Neutrophil (primary cell): Measurements from ENCODE around the gene TRIM15.

Experiments
- H3K27ac ChIP-seq: fragments of 200-600 bp; sonication (generic); 2 replicates; pipeline ENCODE4 v1.5.1; 2016; ENCODE audit warnings: mild to moderate bottlenecking, moderate library complexity
- H3K27me3 ChIP-seq: fragments of 200-600 bp; sonication (generic); 2 replicates; pipeline ENCODE4 v1.6.0; 2016; ENCODE audit warnings: mild to moderate bottlenecking
- H3K36me3 ChIP-seq: fragments of 200-600 bp; sonication (generic); 2 replicates; pipeline ENCODE4 v1.5.1; 2017
- H3K4me1 ChIP-seq, 2 experiments: fragments of 200-600 bp in 1 of 2; sonication (generic) in 1 of 2; 1 replicate in 1 of 2; 2 replicates in 1 of 2; pipeline versions ENCODE4 v1.5.1 to v1.6.1; 2013 to 2016; ENCODE audit warnings: low read depth in 1 of 2, low read length in 1 of 2, mild to moderate bottlenecking in 1 of 2, moderate library complexity in 1 of 2; ENCODE audit not compliant: control insufficient read depth in 1 of 2, insufficient read depth in 1 of 2
- H3K4me3 ChIP-seq, 2 experiments: fragments of 200-600 bp in 1 of 2; sonication (generic) in 1 of 2; 1 replicate in 1 of 2; 2 replicates in 1 of 2; pipeline ENCODE4 v1.5.1; 2013 to 2016; ENCODE audit warnings: low read depth in 1 of 2, low read length in 1 of 2, mild to moderate bottlenecking in 1 of 2, moderate library complexity in 1 of 2
- H3K9me3 ChIP-seq: fragments of 200-600 bp; sonication (generic); 2 replicates; pipeline ENCODE4 v1.5.1; 2016
- CTCF ChIP-seq: fragments of 200-600 bp; sonication (generic); IDR thresholded peaks from 2 replicates; pipeline ENCODE4 v1.5.1; 2016; ENCODE audit warnings: antibody characterized with exemption

TRIM15 gene

GRCh38 chr6:30168741-30169140 is 5.4 kb downstream of the TRIM15 start:
- H3K36me3 ChIP-seq, result no peaks in the 10 kb centered on the region
- TF ChIP-seq CTCF, result no peak
- H3K4me1 ChIP-seq, result peaks cover 4 to 8% of the 10 kb centered on the region in 2 experiments
- H3K4me3 ChIP-seq, result no peak overlapping the region
- H3K9me3 ChIP-seq, result no peaks in the 10 kb centered on the region
- peaks cover 71% of the 10 kb centered on the region for H3K27me3 ChIP-seq
- no peak overlapping the region for H3K27ac ChIP-seq

GRCh38 chr6:30169658-30170614 is 6.6 kb downstream of the TRIM15 start:
- Histone ChIP-seq H3K27me3 (peaks cover 83% of the 10 kb centered on the region), H3K4me3 (no peak overlapping the region), H3K4me1 (peaks cover 4 to 8% of the 10 kb centered on the region in 2 experiments), H3K27ac (no peak overlapping the region), H3K36me3 (no peaks in the 10 kb centered on the region), H3K9me3 (no peaks in the 10 kb centered on the region)
- no peak for TF ChIP-seq CTCF

GRCh38 chr6:30171677-30172471 is 8.5 kb downstream of the TRIM15 start:
- Histone ChIP-seq H3K4me3 (no peak overlapping the region), H3K27me3 (peaks cover 100% of the 10 kb centered on the region), H3K4me1 (peaks cover 4 to 8% of the 10 kb centered on the region in 2 experiments), H3K9me3 (no peaks in the 10 kb centered on the region), H3K27ac (no peak overlapping the region), H3K36me3 (no peaks in the 10 kb centered on the region)
- TF ChIP-seq CTCF, result no peak

GRCh38 chr6:30172681-30173080 is 9.3 kb downstream of the TRIM15 start:
- no peak overlapping the region for H3K27ac ChIP-seq
- H3K27me3 ChIP-seq, result peaks cover 100% of the 10 kb centered on the region
- TF ChIP-seq CTCF, result no peak
- no peaks in the 10 kb centered on the region for H3K36me3 ChIP-seq
- H3K9me3 ChIP-seq, result no peaks in the 10 kb centered on the region
- H3K4me3 ChIP-seq, result no peak overlapping the region
- H3K4me1 ChIP-seq, result peaks cover 4 to 8% of the 10 kb centered on the region in 2 experiments

GRCh38 chr6:30175765-30176164 is 12.4 kb downstream of the TRIM15 start:
- Histone ChIP-seq H3K36me3 (no peaks in the 10 kb centered on the region), H3K4me3 (no peak overlapping the region), H3K27me3 (peaks cover 94% of the 10 kb centered on the region), H3K27ac (no peak overlapping the region), H3K9me3 (no peaks in the 10 kb centered on the region), H3K4me1 (peaks cover 4 to 8% of the 10 kb centered on the region in 2 experiments)
- TF ChIP-seq CTCF, result no peak
